NCI-H2171 treated with DMSO at 0.1 percent for 48 hours (cell line): Measurements from ENCODE around the gene CCDC146.
"Not testable (repeated sequence)": the region's sequence is repeated elsewhere in the genome, so short reads cannot be mapped to it uniquely, and the experiment has no call there.

ENCODE experiments used
- DNase-seq: peaks from one replicate; lab custom pipeline; 2025; lab: John Stamatoyannopoulos, UW

CCDC146 gene

GRCh38 chr7:77199013-77199966 is 76.9 kb downstream of the CCDC146 start, which contains the start of gene FGL2:
TSS of gene FGL2 (minus strand) at chr7:77199819. CDS start at chr7:77199793, 26 bp downstream.
- peak; percentile 43 for DNase-seq

- DNase-seq: no peak
These were observed 78.1 kb downstream of the CCDC146 start for GRCh38 chr7:77200542-77200941.

GRCh38 chr7:77202481-77202976 is 80.1 kb downstream of the CCDC146 start:
- no peak for DNase-seq

- no peak for DNase-seq
These were observed 83.3 kb downstream of the CCDC146 start for GRCh38 chr7:77205706-77206105.

GRCh38 chr7:77208416-77208815 is 86.0 kb downstream of the CCDC146 start:
- no peak for DNase-seq

- no peak for DNase-seq
These were observed 87.2 kb downstream of the CCDC146 start for GRCh38 chr7:77209479-77210139.

GRCh38 chr7:77216181-77216845 is 93.9 kb downstream of the CCDC146 start:
- no peak for DNase-seq

- no peak for DNase-seq
These were observed 95.2 kb downstream of the CCDC146 start for GRCh38 chr7:77217474-77218185.

- DNase-seq: not testable (repeated sequence)
These were observed 97.4 kb downstream of the CCDC146 start for GRCh38 chr7:77219701-77220331.

GRCh38 chr7:77222065-77222464 is 99.7 kb downstream of the CCDC146 start:
- DNase-seq: no peak

GRCh38 chr7:77222819-77223218 is 100.4 kb downstream of the CCDC146 start:
- DNase-seq: no peak

GRCh38 chr7:77223261-77223660 is 100.8 kb downstream of the CCDC146 start:
- no peak for DNase-seq

GRCh38 chr7:77226357-77226839 is 104.0 kb downstream of the CCDC146 start:
- no peak for DNase-seq

GRCh38 chr7:77228795-77229194 is 106.4 kb downstream of the CCDC146 start:
- not testable (repeated sequence) for DNase-seq

GRCh38 chr7:77232467-77232866 is 110.1 kb downstream of the CCDC146 start:
- DNase-seq: no peak

- DNase-seq: no peak
These were observed 112.9 kb downstream of the CCDC146 start for GRCh38 chr7:77235276-77235675.

- no peak for DNase-seq
These were observed 116.3 kb downstream of the CCDC146 start for GRCh38 chr7:77238703-77239136.

GRCh38 chr7:77239471-77239870 is 117.1 kb downstream of the CCDC146 start:
- no peak for DNase-seq

GRCh38 chr7:77242068-77242467 is 119.7 kb downstream of the CCDC146 start:
- DNase-seq: no peak

GRCh38 chr7:77242554-77242953 is 120.1 kb downstream of the CCDC146 start:
- no peak for DNase-seq
